ENCODE data around the gene ZNF491. TPM values are rescaled to one million over a fixed set of nuclear protein-coding genes. Genes with fewer than 3 reads are reported as not detected.

Gene ZNF491
- polyA plus RNA-seq, 1 experiment = 2.2 TPM

GRCh38 chr19:11783767-11784166 lies 14.6 kb upstream of the ZNF491 start:
- H3K27me3 ChIP-seq (ENCODE audit: control insufficient read depth, insufficient read depth, low read length) = no peaks in the 10 kb centered on the region
- no peak for TF ChIP-seq CTCF (IDR thresholded peaks at IDR 0.05; ENCODE audit: low read depth, low read length)
- CTCF ChIA-PET = no interaction called here
- H3K9me3 ChIP-seq (ENCODE audit: control insufficient read depth, insufficient read depth, low read length) = peaks cover 50% of the 10 kb centered on the region
- DNase-seq (ENCODE audit: low read depth, low spot score) = no peak
- POLR2A ChIA-PET = no interaction called here
- no peak overlapping the region for H3K27ac ChIP-seq (ENCODE audit: low read depth, low read length)
- H3K4me3 ChIP-seq (ENCODE audit: low read depth, low read length) = no peak overlapping the region

- DNase-seq (ENCODE audit: low read depth, low spot score) = no peak
- Histone ChIP-seq H3K27me3 (ENCODE audit: control insufficient read depth, insufficient read depth, low read length) (no peaks in the 10 kb centered on the region), H3K27ac (ENCODE audit: low read depth, low read length) (no peak overlapping the region), H3K4me3 (ENCODE audit: low read depth, low read length) (no peak overlapping the region), H3K9me3 (ENCODE audit: control insufficient read depth, insufficient read depth, low read length) (peaks cover 44% of the 10 kb centered on the region)
- ChIA-PET POLR2A (no interaction called here), CTCF (no interaction called here)
- no peak for TF ChIP-seq CTCF (IDR thresholded peaks at IDR 0.05; ENCODE audit: low read depth, low read length)
Measured at GRCh38 chr19:11784356-11784755, 14.0 kb upstream of the ZNF491 start.

GRCh38 chr19:11787536-11787935 lies 10.8 kb upstream of the ZNF491 start:
- H3K9me3 ChIP-seq (ENCODE audit: control insufficient read depth, insufficient read depth, low read length) = peaks cover 42% of the 10 kb centered on the region
- POLR2A ChIA-PET = no interaction called here
- CTCF ChIA-PET = interaction anchor here (0.8 to 1.2 kb wide), 2 partner anchors 10 to 93 kb away, joined by 3 to 4 read pairs; no protein-coding TSS in a partner anchor
- no peak overlapping the region for H3K27ac ChIP-seq (ENCODE audit: low read depth, low read length)
- DNase-seq (ENCODE audit: low read depth, low spot score) = no peak
- H3K4me3 ChIP-seq (ENCODE audit: low read depth, low read length) = no peak overlapping the region
- TF ChIP-seq CTCF (IDR thresholded peaks at IDR 0.05; ENCODE audit: low read depth, low read length) = no peak
- H3K27me3 ChIP-seq (ENCODE audit: control insufficient read depth, insufficient read depth, low read length) = no peaks in the 10 kb centered on the region

GRCh38 chr19:11792942-11793341 lies 5.4 kb upstream of the ZNF491 start:
- H3K27me3 ChIP-seq (ENCODE audit: control insufficient read depth, insufficient read depth, low read length) = no peaks in the 10 kb centered on the region

GRCh38 chr19:11797491-11797890 lies 832 bp upstream of the ZNF491 start:
- Histone ChIP-seq H3K27me3 (ENCODE audit: control insufficient read depth, insufficient read depth, low read length) (no peaks in the 10 kb centered on the region), H3K9me3 (ENCODE audit: control insufficient read depth, insufficient read depth, low read length) (peaks cover 11% of the 10 kb centered on the region), H3K4me3 (ENCODE audit: low read depth, low read length) (no peak overlapping the region), H3K27ac (ENCODE audit: low read depth, low read length) (no peak overlapping the region)
- ChIA-PET POLR2A (interaction anchor here (0.6 to 1.3 kb wide), 4 partner anchors 15 to 343 kb away, joined by 3 to 5 read pairs (median 3); partner anchors contain the start of genes ZNF20 and ZNF440), CTCF (interaction anchor here (0.6 to 3.4 kb wide), 52 partner anchors 8 to 568 kb away, joined by 3 to 64 read pairs (median 4); partner anchors contain the start of genes ZNF20, ZNF440 and ZNF442)
- peak; percentile 87 for TF ChIP-seq CTCF (IDR thresholded peaks at IDR 0.05; ENCODE audit: low read depth, low read length)
- peak; percentile 77 for DNase-seq (ENCODE audit: low read depth, low spot score)

More at GRCh38 chr19:11792942-11793341, 5.4 kb upstream of the ZNF491 start:
- POLR2A ChIA-PET = no interaction called here
- no peak for DNase-seq (ENCODE audit: low read depth, low spot score)
- no peak overlapping the region for H3K27ac ChIP-seq (ENCODE audit: low read depth, low read length)
- CTCF ChIA-PET = no interaction called here
- no peak overlapping the region for H3K4me3 ChIP-seq (ENCODE audit: low read depth, low read length)
- peaks cover 11% of the 10 kb centered on the region for H3K9me3 ChIP-seq (ENCODE audit: control insufficient read depth, insufficient read depth, low read length)
- TF ChIP-seq CTCF (IDR thresholded peaks at IDR 0.05; ENCODE audit: low read depth, low read length) = no peak

Data from AG04450 (cell line).